Retinal pigment epithelial cell (primary cell): ENCODE measurements around the gene SORCS2.
"Not testable (repeated sequence)": the region's sequence is repeated elsewhere in the genome, so short reads cannot be mapped to it uniquely, and the experiment has no call there.

Experiments
- DNase-seq: peaks from one replicate; pipeline ENCODE4 v3.0.0-alpha.2; 2010; ENCODE audit warnings: low read depth
- H3K4me3 ChIP-seq: 2 replicates; pipeline ENCODE4 v1.5.1; 2011; ENCODE audit warnings: mild to moderate bottlenecking, low read length, control low read depth, moderate library complexity
- CTCF ChIP-seq: conservative IDR thresholded peaks from 2 replicates; pipeline ENCODE4 v1.5.1; 2011; ENCODE audit warnings: low read depth, low read length, control low read depth, inconsistent platforms

Gene SORCS2

GRCh38 chr4:7596918-7597606 is 404.7 kb downstream of the SORCS2 start:
- TF ChIP-seq CTCF = no peak
- DNase-seq = no peak

DNA sequence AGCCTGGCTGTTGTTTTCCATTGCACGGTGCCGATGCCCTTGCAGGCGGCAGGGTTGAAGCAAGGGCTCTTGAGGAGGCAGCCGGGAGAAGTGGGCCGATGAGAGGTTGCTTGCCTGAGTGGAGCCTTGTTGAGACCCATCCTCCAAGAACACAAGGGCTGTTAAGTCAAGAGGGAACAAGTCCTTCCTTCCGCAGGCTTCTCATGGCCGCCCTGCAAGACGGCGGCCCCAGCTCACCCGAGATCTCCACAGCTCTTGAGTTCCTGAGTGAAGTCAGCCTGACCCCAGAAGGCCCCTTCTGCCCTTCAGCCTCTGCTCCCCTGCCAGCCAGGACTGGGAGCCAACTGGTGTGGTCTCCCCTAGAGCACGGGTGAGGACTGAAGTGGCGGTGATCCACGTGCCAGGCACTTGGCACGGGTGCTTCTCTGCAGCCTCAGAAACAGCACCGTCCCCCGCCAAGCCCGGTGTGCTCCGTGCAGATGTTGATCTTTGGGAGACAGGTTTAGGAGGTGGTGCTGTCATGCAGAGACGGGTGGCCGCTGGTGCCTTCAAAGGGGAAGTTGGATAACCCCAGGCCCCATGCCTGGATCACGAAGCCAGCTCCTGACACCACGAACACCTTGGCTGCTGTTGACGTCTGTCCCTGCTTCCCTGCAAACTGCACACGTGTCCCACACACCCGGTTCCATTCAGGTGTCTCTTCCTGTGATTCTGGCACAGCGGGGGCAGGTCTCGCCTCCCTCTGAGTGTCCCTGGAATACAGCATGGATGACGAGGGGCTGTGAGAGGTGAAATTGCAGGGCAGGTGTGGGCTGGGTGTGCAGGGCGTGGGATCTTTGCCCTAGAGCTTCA is 406.8 kb downstream of the SORCS2 start:
- no peak for DNase-seq
- no peak for TF ChIP-seq CTCF
- H3K4me3 ChIP-seq = no peak overlapping the region

More at GRCh38 chr4:7596918-7597606, 404.7 kb downstream of the SORCS2 start:
- no peak overlapping the region for H3K4me3 ChIP-seq

- no peak for DNase-seq
- no peak for TF ChIP-seq CTCF
- H3K4me3 ChIP-seq = no peak overlapping the region
These were observed 407.9 kb downstream of the SORCS2 start for GRCh38 chr4:7600247-7600646.

- DNase-seq, H3K4me3 ChIP-seq: not testable (repeated sequence)
These were observed 409.8 kb downstream of the SORCS2 start for GRCh38 chr4:7602166-7602565.

DNA sequence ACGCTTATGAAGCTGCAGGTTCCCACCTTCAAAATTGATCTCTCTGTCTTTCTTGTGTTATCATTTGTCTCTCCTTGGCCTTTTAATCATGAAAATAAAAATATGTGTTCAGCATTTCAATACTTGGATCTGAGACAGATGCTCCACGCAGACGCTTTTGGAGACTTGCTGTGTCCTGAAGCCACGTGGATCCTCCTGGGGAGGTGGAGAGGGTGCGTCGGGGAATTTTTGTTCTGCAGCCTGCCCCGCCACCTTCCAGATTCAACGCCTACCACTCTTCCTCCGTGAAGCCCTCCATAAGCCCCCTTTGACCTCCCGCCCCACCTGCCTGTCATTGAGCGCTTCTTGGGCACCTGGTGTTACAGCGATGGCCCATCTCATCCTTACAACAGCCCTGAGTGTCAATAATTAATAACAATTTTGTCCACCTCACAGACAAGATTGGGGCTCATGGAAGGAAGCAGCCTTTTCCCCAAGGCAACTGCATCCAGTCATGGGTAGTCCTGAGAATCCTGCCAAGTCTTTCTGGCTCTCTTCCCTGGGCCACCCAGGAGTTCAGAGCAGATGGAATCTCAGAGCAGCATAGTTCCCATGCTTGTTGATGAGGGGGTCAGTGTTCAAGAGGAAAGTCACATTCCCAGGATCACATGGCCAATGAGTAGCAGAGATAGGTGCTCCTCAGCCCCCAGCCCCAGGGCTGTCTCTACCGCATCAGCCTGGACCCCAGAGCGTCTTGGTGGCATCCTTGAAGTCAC is 415.0 kb downstream of the SORCS2 start:
- no peak for DNase-seq
- no peak overlapping the region for H3K4me3 ChIP-seq
- no peak for TF ChIP-seq CTCF

DNA sequence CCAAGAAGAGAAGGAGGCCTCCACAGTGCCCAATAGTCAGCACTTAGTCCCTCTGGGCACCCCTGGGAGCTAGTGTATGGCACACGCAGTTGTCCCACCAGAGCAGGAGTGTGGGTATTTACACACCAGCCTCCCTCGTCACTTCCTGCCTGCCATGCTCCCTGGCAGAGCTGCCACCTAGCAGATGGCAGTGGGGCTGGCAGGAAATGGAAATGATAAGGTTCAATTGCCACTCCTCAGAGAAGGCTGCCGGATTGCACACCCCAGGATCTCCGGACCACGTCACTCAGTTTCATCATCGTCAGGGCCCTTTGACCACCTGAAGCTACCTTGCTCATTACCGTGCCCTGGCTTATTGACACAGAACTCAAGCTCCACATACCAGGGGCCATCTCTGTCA is 415.7 kb downstream of the SORCS2 start:
- no peak for DNase-seq
- no peak for TF ChIP-seq CTCF
- H3K4me3 ChIP-seq = no peak overlapping the region

- no peak for TF ChIP-seq CTCF
- no peak for DNase-seq
- H3K4me3 ChIP-seq = no peak overlapping the region
These were observed 417.0 kb downstream of the SORCS2 start for GRCh38 chr4:7609316-7609715.
